K562 (cell line): Measurements from ENCODE around the gene ERICH6. TPM values are rescaled to one million over a fixed set of nuclear protein-coding genes. Genes with fewer than 3 reads are reported as not detected.

Experiments
- CBFB ChIP-seq: sonication (generic); formaldehyde crosslinking; IDR thresholded peaks from 2 replicates; pipeline ENCODE4 v1.4.0; 2020; ENCODE audit warnings: mild to moderate bottlenecking, missing genetic modification reagents
- CREB1 ChIP-seq, 2 experiments: sonication (generic) in 1 of 2; formaldehyde crosslinking in 1 of 2; IDR thresholded peaks; 2 replicates each; pipeline versions ENCODE4 v1.6.1 to v1.8.0; 2012 to 2022; ENCODE audit warnings: inconsistent platforms in 1 of 2, mild to moderate bottlenecking in 1 of 2, missing genetic modification reagents in 1 of 2, moderate library complexity in 1 of 2
- FOXP1 ChIP-seq: sonication (generic); formaldehyde crosslinking; IDR thresholded peaks from 2 replicates; pipeline ENCODE4 v1.8.0; 2022; ENCODE audit warnings: mild to moderate bottlenecking, missing genetic modification reagents
- HMGXB4 ChIP-seq: sonication (generic); formaldehyde crosslinking; IDR thresholded peaks from 2 replicates; pipeline ENCODE4 v1.8.1; 2023; ENCODE audit warnings: mild to moderate bottlenecking, missing genetic modification reagents
- IRF9 ChIP-seq: fragments of 450-650 bp; IDR thresholded peaks from 2 replicates; pipeline ENCODE4 v1.6.1; 2016; ENCODE audit warnings: missing biosample characterization, missing genetic modification characterization
- KAT7 ChIP-seq: sonication (generic); formaldehyde crosslinking; IDR thresholded peaks from 2 replicates; pipeline ENCODE4 v1.8.0; 2022; ENCODE audit warnings: missing genetic modification reagents, mild to moderate bottlenecking, borderline replicate concordance
- KDM4B ChIP-seq, 2 experiments: fragments of 450-650 bp in 1 of 2; sonication (generic) in 1 of 2; IDR thresholded peaks; 2 replicates each; pipeline ENCODE4 v1.6.1; 2016 to 2017; ENCODE audit warnings: borderline replicate concordance in 2 of 2, antibody characterized with exemption in 1 of 2, low read depth in 1 of 2, mild to moderate bottlenecking in 1 of 2
- NELFE ChIP-seq: IDR thresholded peaks from 2 replicates; pipeline ENCODE4 v1.6.1; 2011; ENCODE audit warnings: mild to moderate bottlenecking; ENCODE audit not compliant: insufficient read depth, insufficient read length
- NR0B1 ChIP-seq: fragments of 450-650 bp; IDR thresholded peaks from one replicate; pipeline ENCODE4 v1.6.1; 2018; ENCODE audit warnings: mild to moderate bottlenecking, moderate library complexity; ENCODE audit not compliant: partially characterized antibody
- RBBP5 ChIP-seq: fragments of 200-600 bp; sonication (generic); IDR thresholded peaks from 2 replicates; pipeline ENCODE4 v1.6.1; 2012; ENCODE audit warnings: borderline replicate concordance, mild to moderate bottlenecking, low read length, control low read depth, inconsistent platforms; ENCODE audit not compliant: insufficient read depth, poor library complexity, severe bottlenecking
- RFX5 ChIP-seq: IDR thresholded peaks from 2 replicates; pipeline ENCODE4 v1.6.1; 2011; ENCODE audit warnings: low read depth, mild to moderate bottlenecking, improper control_type of control experiment, low read length
- SIN3B ChIP-seq: fragments of 450-650 bp; IDR thresholded peaks from 2 replicates; pipeline ENCODE4 v1.6.1; 2017; ENCODE audit warnings: low read depth, mild to moderate bottlenecking, moderate library complexity
- SMARCA5 ChIP-seq: fragments of 450-650 bp; IDR thresholded peaks from 2 replicates; pipeline ENCODE4 v1.6.1; 2016
- SP1 ChIP-seq: sonication (generic); formaldehyde crosslinking; IDR thresholded peaks from 2 replicates; pipeline ENCODE4 v1.8.1; 2022; ENCODE audit warnings: mild to moderate bottlenecking, missing genetic modification reagents
- TAF7 ChIP-seq: fragments of 450-650 bp; IDR thresholded peaks from 2 replicates; pipeline ENCODE4 v1.6.1; 2016; ENCODE audit warnings: missing genetic modification characterization, missing compliant biosample characterization
- ZBTB7A ChIP-seq: IDR thresholded peaks from 2 replicates; pipeline ENCODE4 v1.6.1; 2011; ENCODE audit warnings: low read depth, mild to moderate bottlenecking, low read length, moderate library complexity, borderline replicate concordance; ENCODE audit not compliant: control insufficient read depth
- ZFP1 ChIP-seq: fragments of 450-650 bp; formaldehyde crosslinking; IDR thresholded peaks from 2 replicates; pipeline ENCODE4 v1.4.0; 2020; ENCODE audit warnings: mild to moderate bottlenecking, mixed read lengths
- ZMIZ1 ChIP-seq, 2 experiments: fragments of 150-350 bp in 1 of 2; IDR thresholded peaks; 2 replicates each; pipeline ENCODE4 v1.6.1; 2012 to 2016; ENCODE audit warnings: low read depth in 2 of 2, low read length in 2 of 2, mild to moderate bottlenecking in 1 of 2, moderate library complexity in 1 of 2
- ZNF780A ChIP-seq: fragments of 250-450 bp; sonication (Bioruptor Pico); IDR thresholded peaks from 2 replicates; pipeline ENCODE4 v1.5.0; 2021; ENCODE audit warnings: mild to moderate bottlenecking
- polyA plus RNA-seq, 8 experiments: library from polyadenylated mRNA; depleted of rRNA in 4 of 8; stranded (reverse) in 5 of 8; unstranded in 3 of 8; fragments of >200 nt; fragmentation: Nextera tagmentation in 2 of 8; fragmentation: Illumina TruSeq in 1 of 8; extraction: Ambion mirVana in 2 of 8; extraction: Trizol in 1 of 8; gene quantifications; 2 replicates each; pipeline versions ENCODE4 v1.2.1 to v1.2.3, GENCODE V29; 2011 to 2014; ENCODE audit warnings: inconsistent platforms in 1 of 8, missing spikeins in 1 of 8
- total RNA-seq, 7 experiments: library from RNA; depleted of rRNA in 6 of 7; stranded (reverse); fragments of >200 nt in 6 of 7; fragmentation: Illumina TruSeq in 2 of 7; extraction: Trizol in 2 of 7; gene quantifications; 2 replicates each; pipeline versions ENCODE4 v1.2.1 to v1.2.3, GENCODE V29; 2011 to 2021; ENCODE audit warnings: low replicate concordance in 1 of 7

The ERICH6 gene
- total and polyA plus RNA-seq, 9 of the 15 experiments (the other 6 are each of a cell fraction or from before 2014, with no cell fraction given): not detected

- TF ChIP-seq NR0B1 (no peak), SP1 (CRISPR knock-in tag) (0 out of 2 replicates have a peak, but pooled peaks have one; percentile 31), SIN3B (no peak), FOXP1 (CRISPR knock-in tag) (no peak), CBFB (CRISPR knock-in tag) (no peak), RBBP5 (peak; percentile 74), IRF9 (tag) (no peak), ZMIZ1 (IDR thresholded peaks at IDR 0.05; ENCODE audit: low read depth in 2 of 2, low read length in 2 of 2) (peak in 1 of 2 experiments; percentile 90; a peak in 2 of 4 replicates), ZBTB7A (no peak), CREB1 (IDR thresholded peaks at IDR 0.05) (peak; percentile 30; the same call in 1 of the 2 replicates), CREB1 (CRISPR knock-in tag; IDR thresholded peaks at IDR 0.05) (no peak), NELFE (no peak), RFX5 (no peak), ZNF780A (CRISPR knock-in tag) (no peak), TAF7 (tag) (no peak), HMGXB4 (no peak), KDM4B (IDR thresholded peaks at IDR 0.05; ENCODE audit: borderline replicate concordance in 2 of 2, low read depth in 1 of 2) (no peak), SMARCA5 (no peak), KAT7 (CRISPR knock-in tag) (no peak), ZFP1 (CRISPR knock-in tag) (no peak)
These were observed 26.1 kb upstream of the ERICH6 start (continued) for GRCh38 chr3:150729682-150730360.
